ENCODE measurements around the gene STT3B.

- TF ChIP-seq EZH2 (IDR thresholded peaks at IDR 0.05; ENCODE audit: low read depth) (no peak), CTCF (conservative IDR thresholded peaks at IDR 0.05) (no peak)
These were observed 9.5 kb downstream of the STT3B start for GRCh38 chr3:31542246-31542645.
